Mesenchymal stem cell (in vitro differentiated cells and primary cell): ENCODE data around the gene PRKAB2.

ENCODE experiments used
- DNase-seq: peaks from one replicate; pipeline ENCODE4 v3.0.0-alpha.2; 2013
- H2AFZ ChIP-seq: one replicate; pipeline ENCODE4 v1.6.1; 2013; ENCODE audit warnings: low read depth, mild to moderate bottlenecking, control low read depth, inconsistent platforms, low read length, moderate library complexity
- H2AK5ac ChIP-seq: 2 replicates; pipeline ENCODE4 v1.6.1; 2013; ENCODE audit warnings: low read length, moderate library complexity, mild to moderate bottlenecking, inconsistent platforms; ENCODE audit not compliant: severe bottlenecking
- H2BK120ac ChIP-seq: one replicate; pipeline ENCODE4 v1.6.1; 2013; ENCODE audit warnings: low read depth, mild to moderate bottlenecking, inconsistent platforms, low read length, moderate library complexity
- H2BK12ac ChIP-seq, 2 experiments: one replicate each; pipeline ENCODE4 v1.6.1; 2013; ENCODE audit warnings: inconsistent platforms in 2 of 2, low read length in 2 of 2, mild to moderate bottlenecking in 2 of 2, moderate library complexity in 2 of 2, control low read depth in 1 of 2
- H2BK15ac ChIP-seq: one replicate; pipeline ENCODE4 v1.6.1; 2013; ENCODE audit warnings: mild to moderate bottlenecking, low read depth, inconsistent platforms; ENCODE audit not compliant: poor library complexity, severe bottlenecking
- H2BK5ac ChIP-seq: 2 replicates; pipeline ENCODE4 v1.6.1; 2013; ENCODE audit warnings: low read depth, mild to moderate bottlenecking, low read length, control low read depth, inconsistent platforms; ENCODE audit not compliant: poor library complexity, severe bottlenecking
- H3K14ac ChIP-seq, 2 experiments: one replicate each; pipeline ENCODE4 v1.6.1; 2013; ENCODE audit warnings: inconsistent platforms in 2 of 2, low read length in 2 of 2, control low read depth in 1 of 2, mild to moderate bottlenecking in 1 of 2, moderate library complexity in 1 of 2
- H3K18ac ChIP-seq, 2 experiments: one replicate each; pipeline ENCODE4 v1.6.1; 2013; ENCODE audit warnings: inconsistent platforms in 2 of 2, low read length in 2 of 2, control low read depth in 1 of 2, low read depth in 1 of 2, mild to moderate bottlenecking in 1 of 2
- H3K23ac ChIP-seq, 2 experiments: one replicate each; pipeline ENCODE4 v1.6.1; 2013; ENCODE audit warnings: inconsistent platforms in 2 of 2, low read length in 2 of 2, mild to moderate bottlenecking in 2 of 2, moderate library complexity in 2 of 2, control low read depth in 1 of 2
- H3K27ac ChIP-seq: 2 replicates; pipeline ENCODE4 v1.5.1; 2013; ENCODE audit warnings: mild to moderate bottlenecking, moderate library complexity, low read length, control low read depth, inconsistent platforms; ENCODE audit not compliant: poor library complexity, severe bottlenecking
- H3K27me3 ChIP-seq, 2 experiments: 2 replicates each; pipeline versions ENCODE4 v1.6.1 to v1.7.0; 2013; ENCODE audit warnings: low read length in 2 of 2, mild to moderate bottlenecking in 2 of 2, moderate library complexity in 2 of 2, control low read depth in 1 of 2, inconsistent platforms in 1 of 2; ENCODE audit not compliant: control insufficient read depth in 1 of 2, insufficient read depth in 1 of 2
- H3K36me3 ChIP-seq, 2 experiments: 2 replicates each; pipeline versions ENCODE4 v1.6.1 to v1.7.0; 2013; ENCODE audit warnings: low read length in 2 of 2, control low read depth in 1 of 2, inconsistent platforms in 1 of 2, low read depth in 1 of 2, mild to moderate bottlenecking in 1 of 2; ENCODE audit not compliant: insufficient read depth in 2 of 2, control insufficient read depth in 1 of 2
- H3K4ac ChIP-seq, 2 experiments: one replicate each; pipeline ENCODE4 v1.6.1; 2013; ENCODE audit warnings: inconsistent platforms in 2 of 2, low read length in 2 of 2, mild to moderate bottlenecking in 2 of 2, moderate library complexity in 2 of 2, control low read depth in 1 of 2, low read depth in 1 of 2
- H3K4me1 ChIP-seq: 2 replicates; pipeline ENCODE4 v1.6.1; 2013; ENCODE audit warnings: low read depth, low read length, control low read depth; ENCODE audit not compliant: control insufficient read depth, insufficient read depth
- H3K4me2 ChIP-seq: 2 replicates; pipeline ENCODE4 v1.6.1; 2013; ENCODE audit warnings: low read length, mild to moderate bottlenecking, inconsistent platforms; ENCODE audit not compliant: poor library complexity, severe bottlenecking
- H3K4me3 ChIP-seq, 2 experiments: 2 replicates each; pipeline versions ENCODE4 v1.5.1 to v1.7.0; 2013; ENCODE audit warnings: low read length in 2 of 2, mild to moderate bottlenecking in 2 of 2, control low read depth in 1 of 2, low read depth in 1 of 2; ENCODE audit not compliant: insufficient read depth in 1 of 2
- H3K79me1 ChIP-seq: replicated peaks from 2 replicates; pipeline ENCODE4 v1.6.1; 2013; ENCODE audit warnings: mild to moderate bottlenecking, control low read depth, low read length, inconsistent platforms; ENCODE audit not compliant: poor library complexity, severe bottlenecking
- H3K9ac ChIP-seq: 2 replicates; pipeline ENCODE4 v1.7.0; 2013; ENCODE audit warnings: mild to moderate bottlenecking, low read length, moderate library complexity
- H3K9me3 ChIP-seq: 2 replicates; pipeline ENCODE4 v1.7.0; 2013; ENCODE audit warnings: mild to moderate bottlenecking, low read length; ENCODE audit not compliant: control insufficient read depth
- H4K8ac ChIP-seq: one replicate; pipeline ENCODE4 v1.6.1; 2013; ENCODE audit warnings: inconsistent platforms, mild to moderate bottlenecking, low read length, moderate library complexity
- H4K91ac ChIP-seq: one replicate; pipeline ENCODE4 v1.6.1; 2013; ENCODE audit warnings: mild to moderate bottlenecking, low read length, inconsistent platforms
- WGBS: methylation state at CpG from one replicate; pipeline ENCODE4 v1.1.7; 2013; ENCODE audit warnings: mixed read lengths; 5-methylcytosine and 5-hydroxymethylcytosine counted together

PRKAB2 gene

GRCh38 chr1:147211577-147211976 is 39.3 kb upstream of the PRKAB2 start:
- H3K18ac ChIP-seq: no peak overlapping the region
- no peak overlapping the region for H3K14ac ChIP-seq
- no peak overlapping the region for H3K23ac ChIP-seq
- no peaks in the 10 kb centered on the region for H3K36me3 ChIP-seq
- H2BK12ac ChIP-seq: no peak overlapping the region
- no peak overlapping the region for H2AK5ac ChIP-seq
- H3K9me3 ChIP-seq: no peaks in the 10 kb centered on the region
- no peaks in the 10 kb centered on the region for H3K27me3 ChIP-seq
- no peak overlapping the region for H2BK120ac ChIP-seq
- no peak overlapping the region for H3K4me2 ChIP-seq
- no peak for DNase-seq
- H3K9ac ChIP-seq: no peak overlapping the region
- 95% methylated on average over 2 of the region's 2 CpGs for WGBS
- no peak overlapping the region for H4K91ac ChIP-seq
- H2AFZ ChIP-seq: no peak overlapping the region
- H3K27ac ChIP-seq: no peak overlapping the region
- H2BK15ac ChIP-seq: no peak overlapping the region
- no peak overlapping the region for H2BK5ac ChIP-seq
- H3K4ac ChIP-seq: no peak overlapping the region
- no peaks in the 10 kb centered on the region for H3K79me1 ChIP-seq
- no peak overlapping the region for H3K4me3 ChIP-seq
- no peak overlapping the region for H4K8ac ChIP-seq
- H3K4me1 ChIP-seq: no peaks in the 10 kb centered on the region

DNA sequence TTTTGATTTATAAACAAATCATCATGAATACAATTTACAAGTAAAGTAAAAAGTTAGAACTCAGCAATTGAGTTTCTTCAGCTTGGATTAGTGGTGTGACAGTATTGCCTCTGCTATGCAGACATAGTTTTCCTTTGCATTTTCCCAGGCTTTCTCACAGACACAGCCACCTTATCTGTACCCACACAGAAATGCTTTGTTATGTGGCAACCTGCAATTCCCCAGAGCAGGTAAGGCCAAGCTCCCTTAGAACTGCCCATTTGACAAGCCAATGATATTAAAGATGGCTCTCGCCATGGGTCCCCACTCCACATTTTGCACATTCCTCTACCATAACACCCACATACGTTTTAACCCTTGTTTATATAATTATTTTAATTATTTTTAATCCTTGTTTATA is 38.7 kb upstream of the PRKAB2 start:
- no peak overlapping the region for H3K14ac ChIP-seq
- no peaks in the 10 kb centered on the region for H3K36me3 ChIP-seq
- no peak overlapping the region for H3K4me2 ChIP-seq
- H3K27ac ChIP-seq: no peak overlapping the region
- WGBS: no CpG with 5 or more reads among the region's 2 CpGs
- no peak overlapping the region for H4K91ac ChIP-seq
- no peak overlapping the region for H2BK15ac ChIP-seq
- H2AFZ ChIP-seq: no peak overlapping the region
- no peak overlapping the region for H2BK120ac ChIP-seq
- no peak overlapping the region for H3K9ac ChIP-seq
- DNase-seq: no peak
- H2AK5ac ChIP-seq: no peak overlapping the region
- H3K23ac ChIP-seq: no peak overlapping the region
- no peak overlapping the region for H2BK5ac ChIP-seq
- no peak overlapping the region for H3K18ac ChIP-seq
- no peaks in the 10 kb centered on the region for H3K9me3 ChIP-seq
- no peaks in the 10 kb centered on the region for H3K27me3 ChIP-seq
- no peaks in the 10 kb centered on the region for H3K4me1 ChIP-seq
- H3K4ac ChIP-seq: no peak overlapping the region
- no peak overlapping the region for H2BK12ac ChIP-seq
- no peak overlapping the region for H4K8ac ChIP-seq
- H3K4me3 ChIP-seq: no peak overlapping the region
- H3K79me1 ChIP-seq: no peaks in the 10 kb centered on the region

GRCh38 chr1:147209825-147210821 is 37.9 kb upstream of the PRKAB2 start:
- H3K4me1 ChIP-seq: no peaks in the 10 kb centered on the region
- H2BK12ac ChIP-seq: no peak overlapping the region
- no peaks in the 10 kb centered on the region for H3K79me1 ChIP-seq
- H3K27ac ChIP-seq: no peak overlapping the region
- no peaks in the 10 kb centered on the region for H3K36me3 ChIP-seq
- no peak overlapping the region for H2BK120ac ChIP-seq
- no peaks in the 10 kb centered on the region for H3K9me3 ChIP-seq
- no peak overlapping the region for H2AK5ac ChIP-seq
- DNase-seq: no peak
- no peak overlapping the region for H4K8ac ChIP-seq
- H2AFZ ChIP-seq: no peak overlapping the region
- no peak overlapping the region for H3K23ac ChIP-seq
- H3K4me3 ChIP-seq: no peak overlapping the region
- 100% methylated on average over 1 of the region's 3 CpGs for WGBS
- no peak overlapping the region for H4K91ac ChIP-seq
- no peak overlapping the region for H3K9ac ChIP-seq
- no peak overlapping the region for H3K14ac ChIP-seq
- no peak overlapping the region for H2BK15ac ChIP-seq
- no peak overlapping the region for H3K4me2 ChIP-seq
- no peak overlapping the region for H2BK5ac ChIP-seq
- H3K27me3 ChIP-seq: no peaks in the 10 kb centered on the region
- no peak overlapping the region for H3K4ac ChIP-seq
- H3K18ac ChIP-seq: no peak overlapping the region

DNA sequence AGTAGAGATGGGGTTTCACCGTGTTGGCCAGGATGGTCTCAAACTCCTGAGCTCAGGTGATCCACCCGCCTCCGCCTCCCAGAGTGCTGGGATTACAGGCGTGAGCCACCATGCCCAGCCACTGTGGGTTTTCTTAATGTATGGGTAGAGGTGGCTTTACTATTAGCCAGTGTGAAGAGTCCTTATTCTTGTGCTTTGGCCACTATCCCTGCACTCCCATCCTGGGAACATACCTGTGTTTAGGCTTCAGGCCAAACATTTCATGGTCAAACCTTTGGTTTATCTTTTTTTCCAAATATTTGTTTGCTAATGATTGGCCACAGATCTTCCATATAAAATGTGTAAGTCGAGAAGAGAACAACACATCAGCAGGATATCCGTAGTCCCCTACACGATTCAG is 36.3 kb upstream of the PRKAB2 start:
- Histone ChIP-seq H4K91ac (no peak overlapping the region), H2BK12ac (no peak overlapping the region), H3K23ac (no peak overlapping the region), H2BK15ac (no peak overlapping the region), H3K4me3 (no peak overlapping the region), H3K18ac (no peak overlapping the region), H3K27ac (no peak overlapping the region), H3K27me3 (no peaks in the 10 kb centered on the region), H3K4ac (no peak overlapping the region), H3K9me3 (no peaks in the 10 kb centered on the region), H3K4me1 (no peaks in the 10 kb centered on the region), H2AK5ac (no peak overlapping the region), H2AFZ (no peak overlapping the region), H2BK5ac (no peak overlapping the region), H3K14ac (no peak overlapping the region), H4K8ac (no peak overlapping the region), H2BK120ac (no peak overlapping the region), H3K9ac (no peak overlapping the region), H3K4me2 (no peak overlapping the region), H3K36me3 (no peaks in the 10 kb centered on the region), H3K79me1 (no peaks in the 10 kb centered on the region)
- DNase-seq: no peak
- WGBS: 91% methylated on average over 7 of the region's 7 CpGs
